IPS DF 6.9 (cell line): Measurements from ENCODE around the gene EYA2.
"Not testable (repeated sequence)": the region's sequence is repeated elsewhere in the genome, so short reads cannot be mapped to it uniquely, and the experiment has no call there.

ENCODE experiments used
- DNase-seq: peaks from one replicate; pipeline ENCODE4 v3.0.0-alpha.2; 2013; ENCODE audit warnings: low read depth, low spot score
- H3K27ac ChIP-seq: one replicate; pipeline ENCODE4 v1.5.1; 2013; ENCODE audit warnings: low read length, control low read depth
- H3K27me3 ChIP-seq: 2 replicates; pipeline ENCODE4 v1.6.1; 2013; ENCODE audit warnings: mild to moderate bottlenecking, low read length; ENCODE audit not compliant: control insufficient read depth, insufficient read depth
- H3K36me3 ChIP-seq: 2 replicates; pipeline ENCODE4 v1.6.1; 2013; ENCODE audit warnings: low read length; ENCODE audit not compliant: control insufficient read depth, insufficient read depth
- H3K4me1 ChIP-seq: 2 replicates; pipeline ENCODE4 v1.6.1; 2013; ENCODE audit warnings: low read length; ENCODE audit not compliant: control insufficient read depth, insufficient read depth
- H3K4me3 ChIP-seq: 2 replicates; pipeline ENCODE4 v1.5.1; 2013; ENCODE audit warnings: mild to moderate bottlenecking, low read length
- H3K9me3 ChIP-seq: 2 replicates; pipeline ENCODE4 v1.6.1; 2013; ENCODE audit warnings: low read length, inconsistent platforms; ENCODE audit not compliant: control insufficient read depth, insufficient read depth
- WGBS: extraction: QIAGEN DNeasy Blood & Tissue Kit; methylation state at CpG from one replicate; pipeline ENCODE4 v1.1.7; 2013; ENCODE audit warnings: mixed read lengths, missing lambda C conversion rate; ENCODE audit not compliant: insufficient read length, insufficient coverage; 5-methylcytosine and 5-hydroxymethylcytosine counted together

EYA2 gene

GRCh38 chr20:47198254-47198671 is 303.6 kb downstream of the EYA2 start:
- WGBS = no CpG with 5 or more reads among the region's 3 CpGs

GRCh38 chr20:47198996-47199552 is 304.4 kb downstream of the EYA2 start:
- H3K4me3 ChIP-seq = no peak overlapping the region
- no peaks in the 10 kb centered on the region for H3K36me3 ChIP-seq
- 0 out of 2 replicates have a peak, but pooled peaks cover 1% of the 10 kb centered on the region for H3K4me1 ChIP-seq
- H3K27ac ChIP-seq = no peak overlapping the region
- H3K9me3 ChIP-seq = no peaks in the 10 kb centered on the region
- H3K27me3 ChIP-seq = no peaks in the 10 kb centered on the region
- no CpG with 5 or more reads among the region's 14 CpGs for WGBS
- DNase-seq = no peak

More at GRCh38 chr20:47198254-47198671, 303.6 kb downstream of the EYA2 start:
- no peak overlapping the region for H3K27ac ChIP-seq
- H3K36me3 ChIP-seq = no peaks in the 10 kb centered on the region
- H3K9me3 ChIP-seq = no peaks in the 10 kb centered on the region
- DNase-seq = no peak
- H3K4me3 ChIP-seq = no peak overlapping the region
- H3K27me3 ChIP-seq = no peaks in the 10 kb centered on the region
- H3K4me1 ChIP-seq = 0 out of 2 replicates have a peak, but pooled peaks cover 1% of the 10 kb centered on the region

GRCh38 chr20:47201074-47201730 is 306.6 kb downstream of the EYA2 start:
- Histone ChIP-seq H3K27me3 (no peaks in the 10 kb centered on the region), H3K9me3 (no peaks in the 10 kb centered on the region), H3K36me3 (no peaks in the 10 kb centered on the region), H3K4me1 (peaks cover 1% of the 10 kb centered on the region; the same call in 1 of the 2 replicates), H3K27ac (no peak overlapping the region), H3K4me3 (no peak overlapping the region)
- WGBS = no CpG with 5 or more reads among the region's 9 CpGs
- DNase-seq = no peak

GRCh38 chr20:47202733-47203667 is 308.4 kb downstream of the EYA2 start:
- H3K4me3 ChIP-seq = no peak overlapping the region
- no peak overlapping the region for H3K27ac ChIP-seq
- DNase-seq = no peak
- no peaks in the 10 kb centered on the region for H3K27me3 ChIP-seq
- no peaks in the 10 kb centered on the region for H3K9me3 ChIP-seq
- H3K36me3 ChIP-seq = no peaks in the 10 kb centered on the region
- H3K4me1 ChIP-seq = peaks cover 5% of the 10 kb centered on the region; the same call in 1 of the 2 replicates
- WGBS = no CpG with 5 or more reads among the region's 10 CpGs

- Histone ChIP-seq H3K9me3 (no peaks in the 10 kb centered on the region), H3K4me3 (no peak overlapping the region), H3K27me3 (no peaks in the 10 kb centered on the region), H3K27ac (no peak overlapping the region), H3K4me1 (peaks cover 5% of the 10 kb centered on the region; the same call in 1 of the 2 replicates), H3K36me3 (peaks cover 4% of the 10 kb centered on the region; the same call in 1 of the 2 replicates)
- no peak for DNase-seq
- WGBS = no CpG with 5 or more reads among the region's 12 CpGs
These were observed 309.6 kb downstream of the EYA2 start for GRCh38 chr20:47204008-47204849.

- H3K9me3 ChIP-seq, DNase-seq, H3K4me3 ChIP-seq, H3K27ac ChIP-seq, H3K27me3 ChIP-seq, H3K36me3 ChIP-seq, H3K4me1 ChIP-seq: not testable (repeated sequence)
- no CpG with 5 or more reads among the region's 11 CpGs for WGBS
These were observed 310.1 kb downstream of the EYA2 start for GRCh38 chr20:47204850-47205122.

- no CpG with 5 or more reads among the region's 9 CpGs for WGBS
- no peak overlapping the region for H3K4me3 ChIP-seq
- no peaks in the 10 kb centered on the region for H3K27me3 ChIP-seq
- H3K9me3 ChIP-seq = no peaks in the 10 kb centered on the region
- peaks cover 11% of the 10 kb centered on the region; the same call in 1 of the 2 replicates for H3K36me3 ChIP-seq
- H3K4me1 ChIP-seq = peaks cover 5% of the 10 kb centered on the region; the same call in 1 of the 2 replicates
- peak; percentile 37 for DNase-seq
- H3K27ac ChIP-seq = no peak overlapping the region
These were observed 311.0 kb downstream of the EYA2 start for GRCh38 chr20:47205577-47206123.

- not testable (repeated sequence) for H3K27me3 ChIP-seq, DNase-seq, H3K4me1 ChIP-seq, H3K9me3 ChIP-seq, H3K4me3 ChIP-seq, H3K27ac ChIP-seq
- no CpG with 5 or more reads among the region's 10 CpGs for WGBS
- peaks cover 14% of the 10 kb centered on the region; the same call in 1 of the 2 replicates for H3K36me3 ChIP-seq
These were observed 311.9 kb downstream of the EYA2 start for GRCh38 chr20:47206552-47206951.

GRCh38 chr20:47206962-47207641 is 312.5 kb downstream of the EYA2 start:
- Histone ChIP-seq H3K4me3 (no peak overlapping the region), H3K27me3 (no peaks in the 10 kb centered on the region), H3K9me3 (no peaks in the 10 kb centered on the region), H3K27ac (no peak overlapping the region), H3K36me3 (peaks cover 14% of the 10 kb centered on the region; the same call in 1 of the 2 replicates), H3K4me1 (peaks cover 4% of the 10 kb centered on the region; the same call in 1 of the 2 replicates)
- WGBS = no CpG with 5 or more reads among the region's 9 CpGs
- DNase-seq = no peak
